Stimulated activated memory B cell treated with anti-CD40 and anti-IgM and Interleukin-4, amounts not matched to agents 10 μg/mL and 1 μg/mL and 100 μg/mL, for 72 hours (primary cell): Measurements from ENCODE around the gene TACC2.
"Not testable (repeated sequence)": the region's sequence is repeated elsewhere in the genome, so short reads cannot be mapped to it uniquely, and the experiment has no call there.

ENCODE experiments used
- ATAC-seq: fragments of 150-1000 bp; cut with Tn5 transposase; 2 replicates; pipeline ENCODE4 v1.10.0; 2021
- H3K27ac Mint-ChIP-seq: one replicate; pipeline ENCODE4 v1.8.0; 2022; ENCODE audit warnings: mild to moderate bottlenecking, mixed read lengths
- H3K27me3 Mint-ChIP-seq: one replicate; pipeline ENCODE4 v1.8.0; 2022; ENCODE audit warnings: mixed read lengths
- H3K36me3 Mint-ChIP-seq: one replicate; pipeline ENCODE4 v1.8.0; 2022; ENCODE audit warnings: mixed read lengths
- H3K4me1 Mint-ChIP-seq: one replicate; pipeline ENCODE4 v1.8.0; 2022; ENCODE audit warnings: mixed read lengths
- H3K4me3 Mint-ChIP-seq: one replicate; pipeline ENCODE4 v1.8.0; 2022; ENCODE audit warnings: mild to moderate bottlenecking, moderate library complexity, mixed read lengths
- H3K9me3 Mint-ChIP-seq: one replicate; pipeline ENCODE4 v1.8.0; 2022; ENCODE audit warnings: mixed read lengths

TACC2 gene

DNA sequence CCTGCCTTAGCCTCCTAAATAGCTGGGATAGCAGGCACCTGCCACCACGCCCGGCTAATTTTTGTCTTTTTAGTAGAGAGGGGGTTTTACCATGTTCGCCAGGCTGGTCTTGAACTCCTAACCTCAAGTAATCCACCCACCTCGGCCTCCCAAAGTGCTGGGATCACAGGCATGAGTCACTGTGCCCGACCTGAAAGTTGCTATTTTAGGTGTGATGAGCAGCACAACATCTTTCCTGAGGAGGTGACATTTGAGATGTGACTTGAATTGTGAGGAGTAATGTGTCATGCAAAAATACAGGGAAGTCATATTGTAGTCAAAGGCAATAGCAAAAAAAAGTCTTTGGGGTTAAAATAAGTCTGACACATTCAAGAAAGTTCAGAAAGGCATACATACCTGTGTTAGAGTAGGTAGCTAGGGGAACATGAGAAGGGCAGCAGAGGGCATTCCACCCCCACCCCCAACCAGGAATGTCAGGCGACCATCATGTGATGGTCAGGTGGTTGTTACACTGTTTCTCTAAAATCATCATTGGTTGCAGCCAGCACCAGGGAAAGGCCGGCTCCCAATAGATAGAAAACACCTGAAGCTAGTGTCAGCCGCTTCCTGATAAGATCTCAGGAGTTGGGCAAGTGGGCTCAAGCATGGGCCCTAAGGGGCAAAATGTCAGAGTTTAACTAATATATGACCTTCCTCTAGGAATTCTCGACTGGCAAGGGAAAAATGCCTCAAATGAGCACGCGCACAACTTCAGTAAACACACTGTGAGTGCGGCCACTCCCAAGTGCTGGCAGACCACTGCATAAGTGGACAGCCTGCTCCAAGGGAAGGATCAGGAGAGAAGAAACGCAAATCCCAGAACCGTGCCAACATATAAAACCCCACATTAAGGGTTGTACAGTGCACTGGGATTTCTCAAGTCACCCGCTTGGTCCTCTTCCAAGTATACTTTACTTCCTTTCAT lies at the start of gene TACC2:
TSS of gene TACC2 (plus strand) at position 803 of the 964 bp plus-strand sequence. CDS start 32,819 bp downstream, outside the sequence.
- Mint-ChIP-seq H3K27ac (no peak within 1 kb of the TSS), H3K27me3 (peaks cover 11% of the 10 kb centered on the region), H3K36me3 (peaks cover 9% of the 10 kb centered on the region), H3K4me3 (no peak within 1 kb of the TSS), H3K4me1 (peaks cover 6% of the 10 kb centered on the region), H3K9me3 (peaks cover 8% of the 10 kb centered on the region)
- no peak for ATAC-seq

- H3K27ac Mint-ChIP-seq, result no peak overlapping the region
These were observed 47.4 kb upstream of the TACC2 start for GRCh38 chr10:121941532-121941931.

DNA sequence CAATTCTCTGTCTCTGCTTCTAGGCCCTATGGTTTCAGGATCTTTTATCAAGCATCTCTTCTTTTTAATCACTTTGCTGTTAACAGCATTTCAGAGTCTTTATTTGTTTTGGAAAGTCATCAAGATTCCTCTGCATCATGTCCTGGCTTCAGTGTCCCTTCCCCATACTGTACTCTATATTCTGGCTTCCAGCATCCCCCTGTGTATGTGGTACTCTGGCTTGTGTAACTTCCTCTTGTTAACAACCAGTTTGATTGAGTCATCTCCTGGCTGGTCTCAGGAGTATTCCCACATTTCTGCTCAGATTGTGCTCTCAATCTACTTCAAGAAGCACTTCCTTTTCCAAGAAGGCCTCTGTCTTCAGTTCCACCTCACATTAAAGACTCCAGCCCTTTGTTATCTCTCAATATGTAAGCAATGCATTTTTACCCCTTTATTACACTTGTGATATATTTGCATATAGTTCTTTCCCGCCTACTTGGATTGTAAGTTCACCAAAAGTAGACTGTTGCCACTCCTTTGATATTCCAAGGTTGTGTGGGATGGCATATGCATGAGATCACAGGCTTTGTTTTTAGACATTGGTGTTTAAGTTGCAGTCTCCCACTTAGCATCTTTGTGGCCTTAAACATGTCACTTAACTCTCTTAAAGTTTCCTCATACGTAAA lies 46.1 kb upstream of the TACC2 start:
- ATAC-seq, result no peak
- Mint-ChIP-seq H3K9me3 (no peaks in the 10 kb centered on the region), H3K27ac (no peak overlapping the region), H3K4me3 (no peak overlapping the region), H3K4me1 (no peaks in the 10 kb centered on the region), H3K27me3 (peaks cover 5% of the 10 kb centered on the region), H3K36me3 (no peaks in the 10 kb centered on the region)

More at GRCh38 chr10:121941532-121941931, 47.4 kb upstream of the TACC2 start:
- H3K4me1 Mint-ChIP-seq, result no peaks in the 10 kb centered on the region
- peaks cover 14% of the 10 kb centered on the region for H3K27me3 Mint-ChIP-seq
- H3K36me3 Mint-ChIP-seq, result no peaks in the 10 kb centered on the region
- H3K4me3 Mint-ChIP-seq, result no peak overlapping the region
- no peaks in the 10 kb centered on the region for H3K9me3 Mint-ChIP-seq
- ATAC-seq, result no peak

DNA sequence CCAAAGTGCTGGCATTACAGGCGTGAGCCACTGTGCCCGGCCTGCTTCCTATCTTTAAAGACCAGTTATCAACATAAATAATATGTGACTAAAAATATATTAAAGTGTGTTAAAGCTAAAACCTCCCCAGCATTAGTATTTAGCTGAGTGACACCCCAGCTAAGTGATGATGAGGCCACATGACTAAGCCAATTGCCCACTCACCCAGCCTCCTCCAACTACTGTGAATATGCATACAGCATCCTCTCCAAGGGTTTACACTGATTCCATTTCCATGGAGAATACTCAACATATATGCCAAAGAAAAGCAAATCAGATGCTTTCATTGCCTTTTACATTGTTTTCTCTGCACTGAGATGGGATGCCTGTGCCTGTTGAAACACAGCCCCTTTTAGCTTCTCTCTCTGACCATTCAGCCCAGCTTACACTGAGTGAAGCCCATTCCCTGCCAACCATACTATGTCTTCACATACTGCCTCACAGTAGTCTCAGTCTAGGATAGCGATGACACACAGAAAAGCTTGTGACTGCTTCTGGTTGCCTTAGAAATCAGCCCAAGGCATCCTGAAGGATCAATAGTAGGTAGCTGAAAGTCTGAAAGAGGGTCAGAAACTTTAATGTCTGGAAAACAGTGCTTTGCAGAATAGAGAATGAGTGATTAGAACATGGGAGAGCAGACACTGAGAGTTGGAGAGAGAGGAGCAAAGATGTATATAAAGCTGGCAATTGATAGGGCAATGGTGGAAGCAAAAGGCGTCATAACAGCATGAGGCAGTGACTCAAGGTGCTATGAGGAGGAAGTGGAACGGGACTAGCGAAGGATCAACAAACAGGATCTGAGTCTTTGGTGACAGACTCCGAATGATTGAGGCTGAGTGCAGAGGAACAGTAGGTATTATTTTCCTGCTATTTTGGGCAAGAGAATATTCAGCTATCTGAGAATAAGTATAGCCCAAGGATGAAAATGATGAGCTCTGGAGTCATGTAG lies 41.3 kb upstream of the TACC2 start:
- no peak overlapping the region for H3K27ac Mint-ChIP-seq
- no peaks in the 10 kb centered on the region for H3K27me3 Mint-ChIP-seq
- H3K9me3 Mint-ChIP-seq, result no peaks in the 10 kb centered on the region
- H3K36me3 Mint-ChIP-seq, result peaks cover 17% of the 10 kb centered on the region
- H3K4me1 Mint-ChIP-seq, result no peaks in the 10 kb centered on the region
- no peak overlapping the region for H3K4me3 Mint-ChIP-seq
- no peak for ATAC-seq

GRCh38 chr10:121949049-121949448 lies 39.9 kb upstream of the TACC2 start:
- Mint-ChIP-seq H3K4me3 (no peak overlapping the region), H3K4me1 (no peaks in the 10 kb centered on the region), H3K36me3 (peaks cover 25% of the 10 kb centered on the region), H3K9me3 (no peaks in the 10 kb centered on the region), H3K27ac (no peak overlapping the region), H3K27me3 (no peaks in the 10 kb centered on the region)
- no peak for ATAC-seq

DNA sequence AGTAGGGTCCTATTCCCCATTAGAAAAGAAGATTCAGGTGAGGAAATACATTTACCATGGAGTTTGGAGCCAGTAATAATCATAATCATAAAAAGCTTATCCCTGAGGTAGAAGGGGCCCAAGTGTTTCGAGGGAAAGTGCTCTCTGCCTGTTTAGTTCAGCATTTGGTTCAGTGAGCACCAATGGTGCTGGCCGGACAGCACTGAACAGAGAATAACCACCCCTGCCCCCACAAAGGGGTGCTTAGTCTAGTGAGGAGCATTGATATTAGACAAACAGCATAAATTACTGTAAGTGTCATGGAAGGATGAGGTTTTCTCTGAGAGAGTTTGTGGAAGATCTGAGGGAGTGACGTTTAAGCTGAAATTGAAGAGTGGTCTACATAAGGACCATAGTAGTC lies 39.5 kb upstream of the TACC2 start:
- no peaks in the 10 kb centered on the region for H3K4me1 Mint-ChIP-seq
- ATAC-seq, result no peak
- peaks cover 25% of the 10 kb centered on the region for H3K36me3 Mint-ChIP-seq
- H3K27ac Mint-ChIP-seq, result no peak overlapping the region
- H3K4me3 Mint-ChIP-seq, result no peak overlapping the region
- H3K27me3 Mint-ChIP-seq, result no peaks in the 10 kb centered on the region
- no peaks in the 10 kb centered on the region for H3K9me3 Mint-ChIP-seq

DNA sequence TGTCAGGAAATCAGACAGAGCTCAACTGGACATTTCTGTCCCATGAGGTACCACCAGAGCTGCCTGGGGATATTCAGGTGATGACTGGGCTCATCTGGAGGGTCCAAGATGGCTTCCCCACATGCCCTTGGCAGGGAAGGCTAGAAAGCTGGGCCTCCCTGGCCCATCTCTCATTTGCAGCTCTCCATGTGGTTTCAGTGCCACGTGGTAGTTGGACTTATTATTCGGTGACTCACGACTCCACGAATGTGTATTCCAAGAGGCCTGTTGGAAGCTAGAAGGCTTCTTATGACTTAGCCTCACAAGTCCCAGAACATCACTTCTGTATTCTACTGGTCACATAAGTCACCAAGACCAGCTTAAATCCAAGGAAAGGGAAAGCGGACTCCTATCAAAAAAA lies 36.7 kb upstream of the TACC2 start:
- Mint-ChIP-seq H3K4me1 (no peaks in the 10 kb centered on the region), H3K27me3 (no peaks in the 10 kb centered on the region), H3K36me3 (peaks cover 49% of the 10 kb centered on the region), H3K9me3 (no peaks in the 10 kb centered on the region), H3K27ac (no peak overlapping the region), H3K4me3 (no peak overlapping the region)
- ATAC-seq, result no peak

GRCh38 chr10:121956111-121957061 lies 32.6 kb upstream of the TACC2 start:
- ATAC-seq, result no peak
- H3K27ac Mint-ChIP-seq, result no peak overlapping the region

GRCh38 chr10:121959671-121960070 lies 29.3 kb upstream of the TACC2 start:
- no peak for ATAC-seq
- H3K4me1 Mint-ChIP-seq, result no peaks in the 10 kb centered on the region
- no peak overlapping the region for H3K4me3 Mint-ChIP-seq
- no peak overlapping the region for H3K27ac Mint-ChIP-seq
- H3K9me3 Mint-ChIP-seq, result no peaks in the 10 kb centered on the region
- H3K36me3 Mint-ChIP-seq, result peaks cover 44% of the 10 kb centered on the region
- no peaks in the 10 kb centered on the region for H3K27me3 Mint-ChIP-seq

More at GRCh38 chr10:121956111-121957061, 32.6 kb upstream of the TACC2 start:
- H3K4me3 Mint-ChIP-seq, result no peak overlapping the region
- peaks cover 47% of the 10 kb centered on the region for H3K36me3 Mint-ChIP-seq
- H3K4me1 Mint-ChIP-seq, result no peaks in the 10 kb centered on the region
- H3K27me3 Mint-ChIP-seq, result no peaks in the 10 kb centered on the region
- H3K9me3 Mint-ChIP-seq, result no peaks in the 10 kb centered on the region

DNA sequence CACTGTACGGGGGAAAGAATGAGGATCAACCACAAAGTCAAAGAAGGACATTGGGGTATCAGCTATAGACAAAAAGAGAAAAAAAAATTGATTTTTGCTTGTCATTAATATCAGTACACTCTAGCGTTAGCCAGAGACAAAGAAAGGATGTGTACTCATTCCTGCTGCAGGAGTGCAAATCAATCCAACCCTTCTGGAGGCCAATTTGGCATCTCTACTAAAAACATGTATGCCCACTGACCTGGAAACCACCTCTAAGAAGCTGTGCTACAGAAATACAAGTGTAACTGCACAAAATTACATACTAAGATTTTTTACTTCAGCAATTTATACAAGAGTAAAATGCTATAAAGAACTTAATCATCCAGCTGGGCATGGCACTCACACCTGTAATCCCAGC lies 27.5 kb upstream of the TACC2 start:
- Mint-ChIP-seq H3K4me1 (no peaks in the 10 kb centered on the region), H3K27me3 (no peaks in the 10 kb centered on the region), H3K36me3 (peaks cover 41% of the 10 kb centered on the region)

GRCh38 chr10:121965996-121966395 lies 23.0 kb upstream of the TACC2 start:
- no peaks in the 10 kb centered on the region for H3K27me3 Mint-ChIP-seq
- no peak overlapping the region for H3K4me3 Mint-ChIP-seq
- H3K9me3 Mint-ChIP-seq, result no peaks in the 10 kb centered on the region
- H3K4me1 Mint-ChIP-seq, result no peaks in the 10 kb centered on the region
- ATAC-seq, result no peak
- no peak overlapping the region for H3K27ac Mint-ChIP-seq
- H3K36me3 Mint-ChIP-seq, result peaks cover 24% of the 10 kb centered on the region

More for the DNA sequence above, 27.5 kb upstream of the TACC2 start:
- ATAC-seq, result no peak
- Mint-ChIP-seq H3K4me3 (no peak overlapping the region), H3K27ac (no peak overlapping the region), H3K9me3 (no peaks in the 10 kb centered on the region)

GRCh38 chr10:121969086-121969485 lies 19.9 kb upstream of the TACC2 start:
- not testable (repeated sequence) for H3K27ac Mint-ChIP-seq, H3K9me3 Mint-ChIP-seq, H3K4me3 Mint-ChIP-seq, ATAC-seq, H3K27me3 Mint-ChIP-seq
- H3K36me3 Mint-ChIP-seq, result peaks cover 30% of the 10 kb centered on the region
- H3K4me1 Mint-ChIP-seq, result peaks cover 20% of the 10 kb centered on the region

DNA sequence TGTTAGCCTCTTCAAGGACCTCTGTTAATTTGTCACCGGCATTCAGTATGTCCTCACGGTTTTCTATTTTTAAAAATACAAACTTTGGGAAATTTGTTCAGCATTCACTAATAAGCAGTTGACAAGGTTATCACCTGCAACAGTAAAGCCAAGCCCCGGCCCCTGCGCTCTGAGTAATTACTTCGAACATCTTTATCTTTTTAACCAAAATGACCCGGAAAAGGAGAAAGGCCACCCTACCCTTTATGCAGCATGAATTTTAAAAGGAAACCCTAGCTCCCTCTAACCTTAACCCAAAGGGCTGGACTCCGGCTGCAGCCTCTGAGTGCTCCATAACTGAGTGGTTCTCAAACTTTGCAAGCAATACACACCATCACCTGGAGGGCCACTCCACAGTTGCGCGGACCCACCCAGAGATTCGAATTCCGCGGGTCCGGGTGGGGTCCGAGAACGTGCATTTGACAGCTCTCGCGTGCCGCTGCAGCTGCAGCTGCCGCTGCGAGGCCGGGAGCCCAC lies 14.9 kb upstream of the TACC2 start:
- peak; percentile 40 for ATAC-seq
- Mint-ChIP-seq H3K36me3 (peaks cover 17% of the 10 kb centered on the region), H3K4me1 (peaks cover 29% of the 10 kb centered on the region), H3K27me3 (no peaks in the 10 kb centered on the region), H3K27ac (peak overlapping the region; percentile 46), H3K4me3 (peak overlapping the region; percentile 81), H3K9me3 (no peaks in the 10 kb centered on the region)
